Thyroid gland (tissue), 4 donors: ENCODE data around the gene PRKCD.

Experiments used
- CTCF ChIP-seq, 6 experiments: fragments of 200-600 bp in 3 of 6; fragments of 450-650 bp in 3 of 6; sonication (generic) in 3 of 6; IDR thresholded peaks; one replicate each; pipeline ENCODE4 v1.5.1; 2016 to 2019; ENCODE audit warnings: antibody characterized with exemption in 6 of 6, mild to moderate bottlenecking in 2 of 6, inconsistent platforms in 1 of 6, moderate library complexity in 1 of 6
- POLR2A ChIP-seq, 2 donors: fragments of 450-650 bp; IDR thresholded peaks; one replicate each; pipeline ENCODE4 v1.6.1; 2017; ENCODE audit warnings: antibody characterized with exemption in 2 of 2, mild to moderate bottlenecking in 2 of 2, moderate library complexity in 1 of 2

DNA sequence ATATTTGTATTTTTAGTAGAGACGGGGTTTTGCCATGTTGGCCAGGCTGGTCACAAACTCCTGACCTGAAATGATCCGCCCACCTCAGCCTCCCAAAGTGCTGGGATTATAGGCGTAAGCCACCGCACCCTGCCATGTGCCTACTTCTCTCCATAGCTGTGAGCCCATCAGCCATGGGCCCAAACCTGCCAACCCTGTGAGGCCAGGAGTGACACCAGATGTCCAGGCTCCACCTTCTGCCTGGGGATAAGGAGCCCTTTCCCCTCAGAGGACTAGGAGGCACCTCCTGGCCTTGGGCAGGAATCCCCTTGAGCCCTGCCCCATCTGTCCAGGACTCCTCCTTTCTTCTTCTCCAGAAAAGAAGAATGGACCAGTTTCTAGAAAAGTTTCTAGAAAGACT is 16.6 kb upstream of the PRKCD start:
- TF ChIP-seq CTCF (IDR thresholded peaks at IDR 0.05) (no peak), POLR2A (IDR thresholded peaks at IDR 0.05) (no peak)
